ENCODE results near the gene HSPG2. TPM values are rescaled to one million over a fixed set of nuclear protein-coding genes. Genes with fewer than 3 reads are reported as not detected.

HSPG2 gene
- total and polyA plus RNA-seq, 2 experiments from 2014 or later, result 62.3 to 193 TPM

DNA sequence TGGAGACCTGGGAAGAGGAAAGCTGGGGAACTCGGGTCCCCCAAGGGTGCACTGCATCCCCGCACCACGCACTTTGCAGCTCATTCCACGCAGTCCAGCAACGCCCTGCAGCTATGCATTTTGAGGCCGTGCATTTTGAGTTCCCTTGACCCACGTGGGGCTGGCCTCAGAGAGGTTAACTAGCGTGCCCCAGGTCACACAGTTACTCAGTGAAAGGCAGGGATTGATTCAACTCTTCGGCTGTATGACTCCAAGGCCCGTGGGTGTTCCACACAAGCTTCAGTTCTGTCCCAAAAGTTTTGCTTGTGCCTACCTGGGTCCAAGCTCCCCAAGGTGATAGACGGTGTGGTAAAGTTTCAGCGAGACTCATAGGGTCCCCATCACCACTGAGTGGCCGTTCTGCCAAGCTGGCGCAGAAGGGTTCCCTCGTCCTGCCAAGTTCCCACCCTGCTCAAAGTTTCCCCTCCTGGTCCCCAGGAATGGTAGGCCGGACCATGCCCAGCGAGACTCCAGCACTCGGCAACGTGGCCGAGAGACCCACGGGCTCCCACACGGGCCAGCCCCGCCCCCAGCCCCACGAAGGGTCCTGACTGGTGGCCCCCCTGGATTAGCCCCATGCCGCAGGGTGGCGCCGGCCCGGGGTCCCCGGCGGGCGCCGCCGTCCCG is 611 bp downstream of the HSPG2 start:
- Histone ChIP-seq H3K27me3 (no peaks in the 10 kb centered on the region), H3K36me3 (no peaks in the 10 kb centered on the region), H3K27ac (peak overlapping the region; percentile 58), H3K4me3 (peak overlapping the region; percentile 79), H3K9me3 (ENCODE audit: low read depth) (no peaks in the 10 kb centered on the region), H3K4me1 (ENCODE audit: low read depth) (peaks cover 66% of the 10 kb centered on the region)
- TF ChIP-seq, protein P1, sequence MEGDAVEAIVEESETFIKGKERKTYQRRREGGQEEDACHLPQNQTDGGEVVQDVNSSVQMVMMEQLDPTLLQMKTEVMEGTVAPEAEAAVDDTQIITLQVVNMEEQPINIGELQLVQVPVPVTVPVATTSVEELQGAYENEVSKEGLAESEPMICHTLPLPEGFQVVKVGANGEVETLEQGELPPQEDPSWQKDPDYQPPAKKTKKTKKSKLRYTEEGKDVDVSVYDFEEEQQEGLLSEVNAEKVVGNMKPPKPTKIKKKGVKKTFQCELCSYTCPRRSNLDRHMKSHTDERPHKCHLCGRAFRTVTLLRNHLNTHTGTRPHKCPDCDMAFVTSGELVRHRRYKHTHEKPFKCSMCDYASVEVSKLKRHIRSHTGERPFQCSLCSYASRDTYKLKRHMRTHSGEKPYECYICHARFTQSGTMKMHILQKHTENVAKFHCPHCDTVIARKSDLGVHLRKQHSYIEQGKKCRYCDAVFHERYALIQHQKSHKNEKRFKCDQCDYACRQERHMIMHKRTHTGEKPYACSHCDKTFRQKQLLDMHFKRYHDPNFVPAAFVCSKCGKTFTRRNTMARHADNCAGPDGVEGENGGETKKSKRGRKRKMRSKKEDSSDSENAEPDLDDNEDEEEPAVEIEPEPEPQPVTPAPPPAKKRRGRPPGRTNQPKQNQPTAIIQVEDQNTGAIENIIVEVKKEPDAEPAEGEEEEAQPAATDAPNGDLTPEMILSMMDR (IDR thresholded peaks at IDR 0.05; ENCODE audit: low read depth, low read length), result no peak
- DNase-seq (ENCODE audit: low read depth in 1 of 2, low spot score in 1 of 2), result no peak

DNA sequence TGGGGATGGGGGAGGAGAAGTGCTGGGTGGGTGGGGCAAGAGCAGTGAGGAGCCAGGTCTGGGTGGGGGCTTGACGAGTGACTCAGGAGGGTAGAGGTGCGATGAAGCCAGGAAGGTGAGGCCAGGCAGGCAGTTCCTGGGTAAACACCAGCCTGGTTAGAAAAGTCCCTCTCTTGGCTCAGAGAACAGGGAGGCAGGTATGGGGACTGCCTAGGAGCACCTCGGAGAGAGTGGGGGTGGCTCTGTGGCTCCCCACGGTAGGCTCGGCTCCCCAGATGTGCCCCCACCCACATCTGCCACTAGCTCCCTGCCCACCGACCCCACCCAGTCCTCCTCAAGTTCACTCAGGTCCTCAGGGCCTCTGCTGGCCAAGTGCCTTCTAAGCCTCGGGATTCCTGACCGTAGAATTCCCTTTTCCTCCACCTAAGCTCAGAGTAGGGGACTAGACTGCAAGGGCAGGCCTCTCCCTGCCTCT is 1.2 kb downstream of the HSPG2 start:
- DNase-seq (ENCODE audit: low read depth in 1 of 2, low spot score in 1 of 2), result no peak
- no peaks in the 10 kb centered on the region for H3K9me3 ChIP-seq (ENCODE audit: low read depth)
- H3K27ac ChIP-seq, result peak overlapping the region; percentile 49
- peaks cover 72% of the 10 kb centered on the region for H3K4me1 ChIP-seq (ENCODE audit: low read depth)
- peak overlapping the region; percentile 79 for H3K4me3 ChIP-seq
- no peaks in the 10 kb centered on the region for H3K27me3 ChIP-seq
- no peaks in the 10 kb centered on the region for H3K36me3 ChIP-seq
- TF ChIP-seq, protein P1 (IDR thresholded peaks at IDR 0.05; ENCODE audit: low read depth, low read length), result no peak

DNA sequence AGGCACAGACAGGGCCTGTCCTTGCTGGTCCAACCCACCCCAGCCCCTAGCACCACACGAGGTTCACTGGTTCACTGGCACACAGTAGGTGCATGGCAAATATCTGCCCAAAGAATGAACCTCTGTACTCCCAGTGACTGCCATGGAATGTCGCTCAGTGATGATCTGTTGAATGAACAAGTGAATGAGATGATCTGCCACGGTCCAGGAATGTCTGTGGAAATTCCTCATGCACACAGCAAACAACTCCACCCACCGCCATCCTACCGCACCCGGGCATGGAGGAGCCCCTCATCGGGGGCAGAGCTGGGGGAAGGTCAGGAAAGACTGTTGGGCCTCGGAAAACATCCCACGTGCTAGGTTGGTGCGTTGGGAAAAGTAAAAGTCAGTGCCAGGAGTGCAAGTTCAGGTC is 1.7 kb downstream of the HSPG2 start:
- Histone ChIP-seq H3K4me3 (no peak overlapping the region), H3K4me1 (ENCODE audit: low read depth) (peaks cover 77% of the 10 kb centered on the region), H3K36me3 (no peaks in the 10 kb centered on the region), H3K9me3 (ENCODE audit: low read depth) (no peaks in the 10 kb centered on the region), H3K27ac (peak overlapping the region; percentile 32), H3K27me3 (no peaks in the 10 kb centered on the region)
- no peak for DNase-seq (ENCODE audit: low read depth in 1 of 2, low spot score in 1 of 2)
- TF ChIP-seq, protein P1 (IDR thresholded peaks at IDR 0.05; ENCODE audit: low read depth, low read length), result no peak

DNA sequence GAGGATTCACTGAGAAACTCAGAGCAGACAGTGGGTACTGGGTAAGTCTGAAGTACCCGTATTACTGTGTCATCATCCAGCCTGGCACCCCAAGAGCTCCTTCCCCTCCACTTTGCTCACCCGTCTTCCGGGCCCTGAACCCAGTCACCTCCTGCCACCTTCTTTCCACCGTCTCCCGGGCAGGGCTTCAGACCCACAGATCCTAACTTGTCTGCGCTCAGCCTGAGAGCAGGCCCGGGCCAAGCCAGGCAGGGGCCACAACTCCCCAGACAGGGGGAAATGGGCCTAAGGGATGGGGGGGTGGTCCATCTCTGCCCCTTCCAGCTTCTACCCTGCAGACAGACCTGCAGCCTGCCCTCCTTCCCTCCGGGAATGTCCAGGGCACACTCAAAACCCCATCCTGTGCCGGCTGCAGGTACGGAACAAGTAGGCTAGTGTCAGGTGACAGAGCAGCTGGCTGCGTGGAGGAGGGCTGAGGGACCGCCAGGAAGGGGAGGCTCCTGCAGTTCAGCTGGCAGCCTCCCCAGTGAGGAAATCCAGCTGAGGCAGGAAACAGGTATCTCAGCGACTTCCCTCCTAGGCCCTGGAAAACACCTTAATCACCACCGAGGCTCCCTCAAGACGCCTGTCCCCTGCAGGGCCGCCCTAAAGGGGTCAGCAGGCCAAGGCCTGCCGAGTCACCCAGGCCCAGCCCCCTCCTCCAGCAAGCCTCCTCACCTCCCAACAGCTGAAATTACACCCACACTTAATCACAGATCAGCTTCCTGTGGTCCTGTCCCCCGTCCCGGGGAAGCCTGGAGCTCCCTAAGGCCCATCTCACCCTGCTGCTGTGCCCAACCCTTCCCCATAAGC is 3.5 kb downstream of the HSPG2 start:
- TF ChIP-seq, protein P1 (IDR thresholded peaks at IDR 0.05; ENCODE audit: low read depth, low read length), result no peak
- Histone ChIP-seq H3K27me3 (no peaks in the 10 kb centered on the region), H3K4me3 (no peak overlapping the region), H3K36me3 (no peaks in the 10 kb centered on the region), H3K4me1 (ENCODE audit: low read depth) (peaks cover 67% of the 10 kb centered on the region), H3K27ac (peak overlapping the region; percentile 58), H3K9me3 (ENCODE audit: low read depth) (no peaks in the 10 kb centered on the region)
- peak in 1 of 2 donors; percentile 47 for DNase-seq (ENCODE audit: low read depth in 1 of 2, low spot score in 1 of 2)

DNA sequence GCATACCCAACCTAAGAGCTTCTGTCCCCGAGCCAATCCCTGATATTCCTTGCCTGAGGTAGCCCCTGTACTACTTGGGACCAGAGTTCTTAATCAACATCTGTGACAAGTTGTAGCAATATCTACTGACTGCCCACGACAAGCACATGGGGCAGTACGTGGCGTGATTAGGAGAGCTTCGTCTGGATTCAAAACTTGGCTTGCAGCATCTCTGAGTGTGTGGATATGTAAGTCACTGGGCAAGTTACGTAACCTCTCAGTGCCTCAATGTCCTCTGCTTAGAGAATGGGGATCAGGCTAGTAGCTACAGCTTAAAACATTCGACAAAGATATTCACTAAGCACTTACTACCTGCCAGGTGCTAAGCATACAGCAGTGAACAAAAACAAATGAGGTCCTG is 5.0 kb downstream of the HSPG2 start:
- TF ChIP-seq, protein P1 (IDR thresholded peaks at IDR 0.05; ENCODE audit: low read depth, low read length), result no peak

More for the DNA sequence above, 5.0 kb downstream of the HSPG2 start:
- DNase-seq (ENCODE audit: low read depth in 1 of 2, low spot score in 1 of 2), result peak in 1 of 2 donors; percentile 87
- Histone ChIP-seq H3K27ac (peak overlapping the region; percentile 93), H3K27me3 (no peaks in the 10 kb centered on the region), H3K9me3 (ENCODE audit: low read depth) (no peaks in the 10 kb centered on the region), H3K4me3 (no peak overlapping the region), H3K36me3 (no peaks in the 10 kb centered on the region), H3K4me1 (ENCODE audit: low read depth) (peaks cover 56% of the 10 kb centered on the region)

All from cardiac muscle cell (in vitro differentiated cells and primary cell).